HCT116 (cell line): Measurements from ENCODE around the gene KCNIP3. TPM values are rescaled to one million over a fixed set of nuclear protein-coding genes. Genes with fewer than 3 reads are reported as not detected.

ENCODE experiments used
- ATAC-seq: fragments of 200-7000 bp; cut with Tn5 transposase; 2 replicates; pipeline ENCODE4 v1.9.1; 2020; ENCODE audit warnings: mild to moderate bottlenecking, moderate library complexity
- BruUV-seq: library from RNA; stranded (reverse); fragments of 400-500 nt; replicated peaks from 2 replicates; lab custom pipeline; 2021; lab: Mats Ljungman, UMichigan
- CTCF ChIA-PET: fragments of 300-600 bp; sonication (Branson Sonifier 250); formaldehyde crosslinking; loops from one replicate; lab custom pipeline; 2021; ENCODE audit warnings: antibody characterized with exemption; lab: Charles Lee
- POLR2A ChIA-PET: fragments of 300-600, 350-600 bp; sonication (Branson Sonifier 250); formaldehyde crosslinking; loops from one replicate; lab custom pipeline; 2021; ENCODE audit warnings: antibody characterized with exemption; lab: Charles Lee
- RAD21 ChIA-PET, 2 experiments: fragments of 300-600 bp; sonication (Branson Sonifier 250); formaldehyde crosslinking; loops; one replicate each; lab custom pipeline; 2023; ENCODE audit warnings: low total read pairs in 2 of 2; ENCODE audit not compliant: uncharacterized antibody in 2 of 2, unreplicated experiment in 2 of 2, low non-redundant PET in 1 of 2; lab: Charles Lee
- DNase-seq: peaks from one replicate; pipeline ENCODE4 v3.0.0-alpha.2; 2010; ENCODE audit warnings: low read depth, low spot score
- H2AFZ ChIP-seq: fragments of 200-600 bp; shearing (Covaris generic), sonication (generic); 2 replicates; pipeline ENCODE4 v1.6.1; 2017; ENCODE audit warnings: low read depth, mixed run types, mixed read lengths, antibody characterized with exemption, low read length; ENCODE audit not compliant: poor library complexity, severe bottlenecking
- H3K27ac ChIP-seq: 2 replicates; pipeline ENCODE4 v1.5.1; 2012; ENCODE audit warnings: low read depth, low read length
- H3K27me3 ChIP-seq: fragments of 200-600 bp; sonication (generic); 2 replicates; pipeline ENCODE4 v1.6.1; 2016; ENCODE audit warnings: mixed run types, low read length, mixed read lengths; ENCODE audit not compliant: insufficient read depth
- H3K36me3 ChIP-seq, 2 experiments: fragments of 200-500 bp in 1 of 2; fragments of 200-600 bp in 1 of 2; sonication (Bioruptor generic) in 1 of 2; sonication (generic) in 1 of 2; 2 replicates each; pipeline versions ENCODE4 v1.5.1 to v1.6.1; 2014 to 2016; ENCODE audit warnings: low read length in 2 of 2, inconsistent platforms in 1 of 2, mixed read lengths in 1 of 2, mixed run types in 1 of 2; ENCODE audit not compliant: insufficient read depth in 2 of 2, control insufficient read depth in 1 of 2
- H3K4me1 ChIP-seq, 2 experiments: fragments of 200-600 bp in 1 of 2; sonication (generic) in 1 of 2; 2 replicates each; pipeline versions ENCODE4 v1.5.1 to v1.6.1; 2012 to 2017; ENCODE audit warnings: low read length in 2 of 2, inconsistent platforms in 1 of 2, mild to moderate bottlenecking in 1 of 2, mixed read lengths in 1 of 2, mixed run types in 1 of 2, moderate library complexity in 1 of 2; ENCODE audit not compliant: insufficient read depth in 2 of 2, control insufficient read depth in 1 of 2
- H3K4me2 ChIP-seq: fragments of 200-600 bp; sonication (generic); 2 replicates; pipeline ENCODE4 v1.6.1; 2017; ENCODE audit warnings: mixed run types, low read length, mixed read lengths
- H3K4me3 ChIP-seq, 2 experiments: fragments of 200-600 bp in 1 of 2; sonication (generic) in 1 of 2; replicated peaks in 1 of 2; 2 replicates each; pipeline ENCODE4 v1.5.1; 2011 to 2016; ENCODE audit warnings: low read length in 2 of 2, control low read depth in 1 of 2, low read depth in 1 of 2, mild to moderate bottlenecking in 1 of 2, mixed read lengths in 1 of 2, mixed run types in 1 of 2
- H3K79me2 ChIP-seq: fragments of 200-600 bp; sonication (generic); 2 replicates; pipeline ENCODE4 v1.6.1; 2017; ENCODE audit warnings: mild to moderate bottlenecking, mixed run types, low read length, moderate library complexity, mixed read lengths; ENCODE audit not compliant: insufficient read depth
- H3K9ac ChIP-seq: fragments of 200-600 bp; sonication (generic); 2 replicates; pipeline ENCODE4 v1.6.1; 2016; ENCODE audit warnings: low read length, mixed read lengths
- H3K9me2 ChIP-seq: fragments of 200-600 bp; sonication (generic), shearing (Covaris generic); 2 replicates; pipeline ENCODE4 v1.6.1; 2017; ENCODE audit warnings: mixed run types, mild to moderate bottlenecking, moderate library complexity; ENCODE audit not compliant: insufficient read depth
- H3K9me3 ChIP-seq, 2 experiments: fragments of 200-500 bp in 1 of 2; fragments of 200-600 bp in 1 of 2; sonication (Bioruptor generic) in 1 of 2; sonication (generic) in 1 of 2; 2 replicates each; pipeline ENCODE4 v1.6.1; 2014 to 2017; ENCODE audit warnings: low read length in 2 of 2, mixed read lengths in 2 of 2, inconsistent platforms in 1 of 2, low read depth in 1 of 2, mild to moderate bottlenecking in 1 of 2, mixed run types in 1 of 2, moderate library complexity in 1 of 2; ENCODE audit not compliant: control insufficient read depth in 1 of 2, insufficient read depth in 1 of 2
- H4K20me1 ChIP-seq: fragments of 200-600 bp; sonication (generic), shearing (Covaris generic); 2 replicates; pipeline ENCODE4 v1.6.1; 2017; ENCODE audit warnings: mixed run types, mild to moderate bottlenecking, moderate library complexity; ENCODE audit not compliant: insufficient read depth
- CBX3 ChIP-seq: IDR thresholded peaks from 2 replicates; pipeline ENCODE4 v1.6.1; 2012; ENCODE audit warnings: low read depth
- CEBPB ChIP-seq: IDR thresholded peaks from 2 replicates; pipeline ENCODE4 v1.6.1; 2012; ENCODE audit warnings: low read depth
- EGR1 ChIP-seq: IDR thresholded peaks from 2 replicates; pipeline ENCODE4 v1.6.1; 2012; ENCODE audit warnings: low read depth
- ELF1 ChIP-seq: IDR thresholded peaks from 2 replicates; pipeline ENCODE4 v1.6.1; 2012; ENCODE audit warnings: low read depth, borderline replicate concordance
- EZH2 ChIP-seq: fragments of 200-600 bp; sonication (generic); IDR thresholded peaks from 2 replicates; pipeline ENCODE4 v1.6.1; 2017; ENCODE audit warnings: antibody characterized with exemption, mixed run types
- EZH2phosphoT487 ChIP-seq: fragments of 200-600 bp; IDR thresholded peaks from 2 replicates; pipeline ENCODE4 v1.6.1; 2018; ENCODE audit warnings: antibody characterized with exemption, borderline replicate concordance
- JUND ChIP-seq: IDR thresholded peaks from 2 replicates; pipeline ENCODE4 v1.6.1; 2012
- POLR2A ChIP-seq: IDR thresholded peaks from 2 replicates; pipeline ENCODE4 v1.7.0; 2011; ENCODE audit warnings: borderline replicate concordance; ENCODE audit not compliant: insufficient read depth, insufficient read length; ENCODE audit errors: extremely low read depth
- RAD21 ChIP-seq: IDR thresholded peaks from 2 replicates; pipeline ENCODE4 v1.6.1; 2012; ENCODE audit warnings: low read depth, mild to moderate bottlenecking
- REST ChIP-seq: IDR thresholded peaks from 2 replicates; pipeline ENCODE4 v1.6.1; 2012; ENCODE audit warnings: low read depth
- SIN3A ChIP-seq: IDR thresholded peaks from 2 replicates; pipeline ENCODE4 v1.6.1; 2012; ENCODE audit warnings: low read depth
- SRF ChIP-seq: IDR thresholded peaks from 2 replicates; pipeline ENCODE4 v1.6.1; 2012; ENCODE audit warnings: low read depth
- YY1 ChIP-seq: IDR thresholded peaks from 2 replicates; pipeline ENCODE4 v1.6.1; 2011; ENCODE audit warnings: low read length, low read depth, moderate library complexity, mild to moderate bottlenecking; ENCODE audit not compliant: insufficient replicate concordance; ENCODE audit errors: extremely low read depth
- ZBTB33 ChIP-seq: IDR thresholded peaks from 2 replicates; pipeline ENCODE4 v1.6.1; 2011; ENCODE audit warnings: mild to moderate bottlenecking, low read length, moderate library complexity; ENCODE audit not compliant: insufficient replicate concordance; ENCODE audit errors: extremely low read depth
- ZFX ChIP-seq: fragments of 450-650 bp; IDR thresholded peaks from 2 replicates; pipeline ENCODE4 v1.6.1; 2017
- ZNF274 ChIP-seq: fragments of 200-500 bp; sonication (Bioruptor generic); IDR thresholded peaks from 2 replicates; pipeline ENCODE4 v1.6.1; 2014; ENCODE audit warnings: mild to moderate bottlenecking, low read depth, low read length, inconsistent platforms
- intact Hi-C: fragments of 100-400 bp; cut with micrococcal nuclease; formaldehyde crosslinking; loops from 2 replicates; pipeline ENCODE4 v1.10.0; 2022
- total RNA-seq: library from RNA; stranded (reverse); gene quantifications from one replicate; pipeline ENCODE4 v1.2.1, GENCODE V29; 2021; ENCODE audit not compliant: unreplicated experiment
- TF ChIP-seq, protein P1 (sequence below), 3 experiments: fragments of 200-600 bp in 1 of 3; sonication (generic) in 1 of 3; IDR thresholded peaks in 2 of 3; conservative IDR thresholded peaks in 1 of 3; 2 replicates each; pipeline ENCODE4 v1.5.1; 2012 to 2017; ENCODE audit warnings: low read depth in 2 of 3, low read length in 2 of 3, antibody characterized with exemption in 1 of 3, borderline replicate concordance in 1 of 3, control low read depth in 1 of 3, mild to moderate bottlenecking in 1 of 3, mixed read lengths in 1 of 3, mixed run types in 1 of 3, moderate library complexity in 1 of 3; ENCODE audit not compliant: insufficient read depth in 1 of 3
- TF ChIP-seq, protein P2 (sequence below): IDR thresholded peaks from 2 replicates; pipeline ENCODE4 v1.6.1; 2012

Gene KCNIP3
- total RNA-seq, 1 experiment from 2014 or later: 3.1 TPM

DNA sequence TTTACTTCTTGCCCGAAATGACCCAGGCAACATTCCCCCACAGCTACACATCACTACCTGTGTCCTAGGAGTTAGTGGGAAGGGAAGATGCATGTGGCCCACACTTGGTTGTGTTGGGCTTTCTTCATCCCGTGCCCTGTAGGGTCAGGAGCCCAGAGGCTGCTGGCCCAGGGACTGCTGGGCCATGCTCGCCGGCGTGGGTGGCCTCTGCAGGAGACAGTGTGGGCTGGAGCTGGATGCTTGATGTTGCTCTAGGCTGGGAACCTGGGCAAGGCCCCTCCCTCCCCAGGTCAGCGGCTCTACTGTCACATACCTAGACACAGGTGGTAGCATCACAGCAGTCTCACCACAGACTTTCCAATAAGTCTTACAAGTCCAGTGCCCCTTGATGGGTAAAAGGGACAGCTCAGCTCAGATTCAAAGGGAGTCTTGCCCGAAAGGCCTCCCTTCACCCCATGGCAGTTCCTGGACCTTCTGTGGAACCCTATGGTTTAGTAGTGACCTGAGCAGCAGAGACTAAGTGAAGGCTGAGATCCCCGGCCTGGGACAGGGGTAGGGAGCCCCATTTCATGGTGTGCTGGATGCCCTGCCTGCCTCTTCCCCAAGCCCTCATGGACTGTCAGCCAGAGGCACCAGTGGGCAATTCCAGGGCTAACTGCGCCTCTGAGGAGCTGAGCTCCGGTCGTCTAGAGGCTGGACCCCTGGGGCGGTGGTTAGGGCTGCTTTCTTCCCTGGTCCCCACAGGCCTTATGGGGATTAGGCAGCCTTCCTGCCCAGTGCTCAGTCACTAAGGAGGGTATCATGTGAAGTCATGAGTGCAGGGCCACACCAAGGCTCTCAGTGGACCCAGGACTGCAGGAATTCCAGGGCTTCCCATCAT, 59.9 kb downstream of the KCNIP3 start:
- no peak overlapping the region for H3K4me2 ChIP-seq
- H3K4me3 ChIP-seq: no peak overlapping the region
- H3K27ac ChIP-seq: no peak overlapping the region
- intact Hi-C loops: no loop called here
- no peaks in the 10 kb centered on the region for H3K4me1 ChIP-seq
- ATAC-seq: no peak
- no peaks in the 10 kb centered on the region for H3K79me2 ChIP-seq
- H3K9me3 ChIP-seq: no peaks in the 10 kb centered on the region
- no peaks in the 10 kb centered on the region for H4K20me1 ChIP-seq
- H3K9me2 ChIP-seq: no peaks in the 10 kb centered on the region
- H3K9ac ChIP-seq: no peak overlapping the region
- POLR2A ChIA-PET: no interaction called here
- CTCF ChIA-PET: no interaction called here
- no TSS peak for BruUV-seq
- TF ChIP-seq RAD21: no peak
- TF ChIP-seq ZNF274: no peak
- no peak for TF ChIP-seq REST
- TF ChIP-seq, protein P1, sequence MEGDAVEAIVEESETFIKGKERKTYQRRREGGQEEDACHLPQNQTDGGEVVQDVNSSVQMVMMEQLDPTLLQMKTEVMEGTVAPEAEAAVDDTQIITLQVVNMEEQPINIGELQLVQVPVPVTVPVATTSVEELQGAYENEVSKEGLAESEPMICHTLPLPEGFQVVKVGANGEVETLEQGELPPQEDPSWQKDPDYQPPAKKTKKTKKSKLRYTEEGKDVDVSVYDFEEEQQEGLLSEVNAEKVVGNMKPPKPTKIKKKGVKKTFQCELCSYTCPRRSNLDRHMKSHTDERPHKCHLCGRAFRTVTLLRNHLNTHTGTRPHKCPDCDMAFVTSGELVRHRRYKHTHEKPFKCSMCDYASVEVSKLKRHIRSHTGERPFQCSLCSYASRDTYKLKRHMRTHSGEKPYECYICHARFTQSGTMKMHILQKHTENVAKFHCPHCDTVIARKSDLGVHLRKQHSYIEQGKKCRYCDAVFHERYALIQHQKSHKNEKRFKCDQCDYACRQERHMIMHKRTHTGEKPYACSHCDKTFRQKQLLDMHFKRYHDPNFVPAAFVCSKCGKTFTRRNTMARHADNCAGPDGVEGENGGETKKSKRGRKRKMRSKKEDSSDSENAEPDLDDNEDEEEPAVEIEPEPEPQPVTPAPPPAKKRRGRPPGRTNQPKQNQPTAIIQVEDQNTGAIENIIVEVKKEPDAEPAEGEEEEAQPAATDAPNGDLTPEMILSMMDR (IDR thresholded peaks at IDR 0.05 in 2 of 3, conservative IDR thresholded peaks at IDR 0.05 in 1 of 3; ENCODE audit: borderline replicate concordance in 1 of 3, insufficient read depth in 1 of 3, low read depth in 2 of 3, low read length in 2 of 3): no peak
- no peak for TF ChIP-seq POLR2A
- no peak for TF ChIP-seq SRF
- no peak for TF ChIP-seq CBX3
- TF ChIP-seq, protein P2, sequence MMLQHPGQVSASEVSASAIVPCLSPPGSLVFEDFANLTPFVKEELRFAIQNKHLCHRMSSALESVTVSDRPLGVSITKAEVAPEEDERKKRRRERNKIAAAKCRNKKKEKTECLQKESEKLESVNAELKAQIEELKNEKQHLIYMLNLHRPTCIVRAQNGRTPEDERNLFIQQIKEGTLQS: no peak
- TF ChIP-seq ZBTB33: no peak
- TF ChIP-seq SIN3A: no peak
- no peak for TF ChIP-seq JUND
- TF ChIP-seq ELF1: no peak
- TF ChIP-seq ZFX: no peak
- no peak for TF ChIP-seq EZH2phosphoT487
- TF ChIP-seq CEBPB: no peak
- no peak for TF ChIP-seq EGR1
- no peak for TF ChIP-seq EZH2
- TF ChIP-seq YY1: no peak
- TF ChIP-seq, all 23 proteins: peak for 0
- no peak for DNase-seq
- no peaks in the 10 kb centered on the region for H3K36me3 ChIP-seq
- RAD21 ChIA-PET: no interaction called here
- H2AFZ ChIP-seq: no peak overlapping the region
- H3K27me3 ChIP-seq: no peaks in the 10 kb centered on the region
